ENCODE results near the gene PC. TPM values are rescaled to one million over a fixed set of nuclear protein-coding genes. Genes with fewer than 3 reads are reported as not detected.

Gene PC
- total and polyA plus RNA-seq, 8 donors = 7.9 to 27.4 (median 11.4) TPM

- Histone ChIP-seq H3K27me3 (no peaks in the 10 kb centered on the region), H3K4me1 (no peaks in the 10 kb centered on the region), H3K9me3 (no peaks in the 10 kb centered on the region), H3K4me3 (no peak overlapping the region), H3K36me3 (no peaks in the 10 kb centered on the region), H3K27ac (no peak overlapping the region)
- no peak for TF ChIP-seq CTCF (IDR thresholded peaks at IDR 0.05)
- ATAC-seq (peak; percentile 38), DNase-seq (no peak)
- intact Hi-C loops (cut with DNase I) = no loop called here
These were observed 23.0 kb downstream of the PC start for GRCh38 chr11:66934950-66935779.

- Histone ChIP-seq H3K4me3 (no peak overlapping the region), H3K27me3 (no peaks in the 10 kb centered on the region), H3K4me1 (no peaks in the 10 kb centered on the region), H3K27ac (no peak overlapping the region), H3K36me3 (no peaks in the 10 kb centered on the region), H3K9me3 (no peaks in the 10 kb centered on the region)
- TF ChIP-seq CTCF (IDR thresholded peaks at IDR 0.05) = no peak
- DNase-seq = no peak
- intact Hi-C loops (cut with DNase I) = no loop called here
- no peak for ATAC-seq
These were observed 24.7 kb downstream of the PC start for GRCh38 chr11:66933531-66933930.

DNA sequence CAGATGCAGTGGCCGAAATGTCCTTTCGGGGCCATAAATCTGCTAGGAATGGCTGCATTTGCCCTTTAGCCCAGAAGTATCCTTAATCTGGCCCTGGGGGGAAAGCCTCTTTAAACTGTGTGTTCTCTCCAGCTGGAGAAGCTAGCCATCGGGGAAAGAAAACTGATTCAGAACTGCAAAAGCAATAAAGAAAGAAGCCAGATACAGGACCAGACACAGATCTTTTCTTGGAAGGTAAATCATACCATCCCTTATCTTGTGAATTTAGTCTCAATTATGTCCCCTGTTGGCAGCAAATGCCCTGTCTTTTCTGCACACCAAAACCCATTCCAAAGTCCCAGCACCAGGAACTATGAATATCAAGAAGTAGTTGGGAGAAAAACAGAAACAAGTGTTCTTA lies 25.6 kb downstream of the PC start:
- intact Hi-C loops (cut with DNase I) = no loop called here
- Histone ChIP-seq H3K9me3 (no peaks in the 10 kb centered on the region), H3K27me3 (no peaks in the 10 kb centered on the region), H3K27ac (no peak overlapping the region), H3K4me1 (no peaks in the 10 kb centered on the region), H3K36me3 (no peaks in the 10 kb centered on the region), H3K4me3 (no peak overlapping the region)
- DNase-seq (no peak), ATAC-seq (no peak)
- no peak for TF ChIP-seq CTCF (IDR thresholded peaks at IDR 0.05)

DNA sequence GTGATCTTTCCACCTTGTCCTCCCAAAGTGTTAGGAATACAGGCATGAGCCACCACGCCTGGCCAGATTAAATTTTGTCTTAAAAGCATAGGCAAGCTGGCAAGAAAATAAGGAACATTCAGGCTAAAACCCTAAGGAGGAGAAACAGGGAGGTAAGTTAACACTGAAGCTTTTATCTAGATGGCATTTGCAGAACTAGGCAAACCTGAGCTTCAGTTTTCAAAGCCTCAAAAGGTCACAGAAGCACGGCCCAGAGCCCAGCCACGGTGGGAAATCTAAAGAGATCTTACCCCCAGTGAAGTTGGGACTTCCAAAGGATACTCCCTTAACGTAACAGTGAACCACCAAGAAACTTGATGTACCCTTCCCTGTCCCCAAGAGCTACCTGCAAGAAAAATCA lies 28.4 kb downstream of the PC start:
- Histone ChIP-seq H3K27ac (no peak overlapping the region), H3K36me3 (no peaks in the 10 kb centered on the region), H3K9me3 (peaks cover 0 to 2% of the 10 kb centered on the region in 2 donors), H3K27me3 (no peaks in the 10 kb centered on the region), H3K4me1 (no peaks in the 10 kb centered on the region), H3K4me3 (no peak overlapping the region)
- DNase-seq (no peak), ATAC-seq (no peak)
- no peak for TF ChIP-seq CTCF (IDR thresholded peaks at IDR 0.05)
- intact Hi-C loops (cut with DNase I) = no loop called here

DNA sequence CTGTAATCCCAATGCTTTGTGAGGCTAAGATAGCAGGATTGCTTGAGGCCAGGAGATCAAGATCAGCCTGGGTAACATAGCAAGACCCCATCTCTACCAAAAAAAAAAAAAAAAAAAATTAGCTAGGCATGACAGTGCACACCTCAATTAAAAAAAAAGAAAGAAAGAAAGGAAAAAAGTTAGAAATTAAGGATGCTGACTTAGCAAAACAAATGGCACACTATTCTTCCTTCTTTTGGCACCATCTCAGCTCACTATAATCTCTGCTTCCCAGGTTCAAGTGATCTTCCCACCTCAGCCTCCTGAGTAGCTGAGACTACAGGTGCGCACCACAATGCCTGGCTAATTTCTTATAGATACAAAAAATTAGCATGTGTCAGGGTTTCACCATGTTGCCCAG lies 33.9 kb downstream of the PC start:
- Histone ChIP-seq H3K36me3 (no peaks in the 10 kb centered on the region), H3K4me3 (no peak overlapping the region), H3K27ac (no peak overlapping the region), H3K27me3 (no peaks in the 10 kb centered on the region), H3K9me3 (peaks cover 0 to 2% of the 10 kb centered on the region in 2 donors), H3K4me1 (no peaks in the 10 kb centered on the region)
- ATAC-seq (no peak), DNase-seq (no peak)
- no peak for TF ChIP-seq CTCF (IDR thresholded peaks at IDR 0.05)
- intact Hi-C loops (cut with DNase I) = no loop called here
